ENCODE results near the gene INPP5D.

GRCh38 chr2:233147829-233148167, 87.7 kb downstream of the INPP5D start:
- TF ChIP-seq REST (IDR thresholded peaks at IDR 0.05) (no peak), CTCF (IDR thresholded peaks at IDR 0.05; ENCODE audit: low read depth, low read length, missing input control) (no peak), RXRA (IDR thresholded peaks at IDR 0.05) (no peak), HNF4A (conservative IDR thresholded peaks at IDR 0.05) (no peak), EGR1 (IDR thresholded peaks at IDR 0.05; ENCODE audit: low read depth in 2 of 2) (no peak), SP1 (IDR thresholded peaks at IDR 0.05) (no peak), HNF4G (IDR thresholded peaks at IDR 0.05) (no peak), ZBTB33 (IDR thresholded peaks at IDR 0.05) (no peak), TAF1 (conservative IDR thresholded peaks at IDR 0.05) (no peak), GABPA (IDR thresholded peaks at IDR 0.05 in 1 of 2, conservative IDR thresholded peaks at IDR 0.05 in 1 of 2) (no peak), YY1 (IDR thresholded peaks at IDR 0.05) (no peak), NR2F2 (IDR thresholded peaks at IDR 0.05) (no peak), MAX (IDR thresholded peaks at IDR 0.05) (no peak), RAD21 (IDR thresholded peaks at IDR 0.05) (no peak)

All from liver (tissue), 3 donors.